ENCODE measurements around the gene ZFP82. TPM values are rescaled to one million over a fixed set of nuclear protein-coding genes. Genes with fewer than 3 reads are reported as not detected.

Gene ZFP82
- polyA plus RNA-seq, 1 donor (not counting 4 experiments of a cell fraction or from before 2014, with no cell fraction given), result 3.2 TPM

- Histone ChIP-seq H3K4me2 (ENCODE audit: control insufficient read depth, extremely low read depth, insufficient read depth, low read depth, low read length) (no peak overlapping the region), H3K27ac (ENCODE audit: control insufficient read depth, insufficient read depth, low read length) (no peak overlapping the region), H3K79me2 (ENCODE audit: control insufficient read depth, insufficient read depth, low read length) (no peaks in the 10 kb centered on the region), H3K9me1 (ENCODE audit: control insufficient read depth, extremely low read depth, insufficient read depth, low read length) (no peaks in the 10 kb centered on the region), H3K4me3 (ENCODE audit: control insufficient read depth in 2 of 3, extremely low read depth in 1 of 3, insufficient read depth in 2 of 3, low read depth in 1 of 3, low read length in 3 of 3) (no peak overlapping the region), H3K9ac (ENCODE audit: control insufficient read depth, extremely low read depth, insufficient read depth, low read length) (no peak overlapping the region), H4K20me1 (ENCODE audit: control insufficient read depth, extremely low read depth, insufficient read depth, low read length) (no peaks in the 10 kb centered on the region), H3K9me3 (ENCODE audit: control insufficient read depth, low read depth, low read length) (no peaks in the 10 kb centered on the region), H2AFZ (ENCODE audit: control insufficient read depth, low read length) (no peak overlapping the region), H3K36me3 (ENCODE audit: control insufficient read depth in 2 of 2, extremely low read depth in 1 of 2, insufficient read depth in 2 of 2, low read length in 2 of 2) (no peaks in the 10 kb centered on the region), H3K4me1 (ENCODE audit: control insufficient read depth, extremely low read depth, insufficient read depth, low read length) (no peaks in the 10 kb centered on the region), H3K27me3 (ENCODE audit: control insufficient read depth, extremely low read depth, insufficient read depth, low read length) (no peaks in the 10 kb centered on the region)
- FAIRE-seq, result no peak
- TF ChIP-seq EZH2 (IDR thresholded peaks at IDR 0.05; ENCODE audit: low read length), result no peak
- dilution Hi-C loops (cut with MboI; ENCODE audit: extremely low pct_ligation_motif_present, low sequenced_read_pairs), result no loop called here
- DNase-seq (ENCODE audit: low read depth, low spot score), result no peak
These were observed 38.4 kb upstream of the ZFP82 start for GRCh38 chr19:36456831-36457230.

GRCh38 chr19:36449059-36449670, 30.7 kb upstream of the ZFP82 start:
- Histone ChIP-seq H2AFZ (ENCODE audit: control insufficient read depth, low read length) (no peak overlapping the region), H3K9me1 (ENCODE audit: control insufficient read depth, extremely low read depth, insufficient read depth, low read length) (no peaks in the 10 kb centered on the region), H3K27ac (ENCODE audit: control insufficient read depth, insufficient read depth, low read length) (no peak overlapping the region), H4K20me1 (ENCODE audit: control insufficient read depth, extremely low read depth, insufficient read depth, low read length) (no peaks in the 10 kb centered on the region), H3K79me2 (ENCODE audit: control insufficient read depth, insufficient read depth, low read length) (no peaks in the 10 kb centered on the region), H3K27me3 (ENCODE audit: control insufficient read depth, extremely low read depth, insufficient read depth, low read length) (no peaks in the 10 kb centered on the region), H3K4me2 (ENCODE audit: control insufficient read depth, extremely low read depth, insufficient read depth, low read depth, low read length) (no peak overlapping the region), H3K9ac (ENCODE audit: control insufficient read depth, extremely low read depth, insufficient read depth, low read length) (no peak overlapping the region), H3K9me3 (ENCODE audit: control insufficient read depth, low read depth, low read length) (peaks cover 15% of the 10 kb centered on the region), H3K4me3 (ENCODE audit: control insufficient read depth in 2 of 3, extremely low read depth in 1 of 3, insufficient read depth in 2 of 3, low read depth in 1 of 3, low read length in 3 of 3) (no peak overlapping the region), H3K4me1 (ENCODE audit: control insufficient read depth, extremely low read depth, insufficient read depth, low read length) (no peaks in the 10 kb centered on the region), H3K36me3 (ENCODE audit: control insufficient read depth in 2 of 2, extremely low read depth in 1 of 2, insufficient read depth in 2 of 2, low read length in 2 of 2) (peaks cover 0 to 2% of the 10 kb centered on the region in 2 experiments)
- dilution Hi-C loops (cut with MboI; ENCODE audit: extremely low pct_ligation_motif_present, low sequenced_read_pairs), result no loop called here
- DNase-seq (ENCODE audit: low read depth, low spot score) (no peak), FAIRE-seq (no peak)
- TF ChIP-seq EZH2 (IDR thresholded peaks at IDR 0.05; ENCODE audit: low read length) (no peak), CTCF (optimal IDR thresholded peaks at IDR 0.05 in 1 of 3, IDR thresholded peaks at IDR 0.05 in 1 of 3, conservative IDR thresholded peaks at IDR 0.05 in 1 of 3; ENCODE audit: extremely low read depth in 1 of 3, insufficient read depth in 2 of 3, low read length in 3 of 3) (no peak)

- Histone ChIP-seq H4K20me1 (ENCODE audit: control insufficient read depth, extremely low read depth, insufficient read depth, low read length) (no peaks in the 10 kb centered on the region), H3K79me2 (ENCODE audit: control insufficient read depth, insufficient read depth, low read length) (no peaks in the 10 kb centered on the region), H3K9me3 (ENCODE audit: control insufficient read depth, low read depth, low read length) (no peaks in the 10 kb centered on the region), H3K9me1 (ENCODE audit: control insufficient read depth, extremely low read depth, insufficient read depth, low read length) (no peaks in the 10 kb centered on the region), H3K4me1 (ENCODE audit: control insufficient read depth, extremely low read depth, insufficient read depth, low read length) (no peaks in the 10 kb centered on the region), H3K36me3 (ENCODE audit: control insufficient read depth in 2 of 2, extremely low read depth in 1 of 2, insufficient read depth in 2 of 2, low read length in 2 of 2) (no peaks in the 10 kb centered on the region), H3K27me3 (ENCODE audit: control insufficient read depth, extremely low read depth, insufficient read depth, low read length) (no peaks in the 10 kb centered on the region), H3K9ac (ENCODE audit: control insufficient read depth, extremely low read depth, insufficient read depth, low read length) (no peak overlapping the region), H3K4me3 (ENCODE audit: control insufficient read depth in 2 of 3, extremely low read depth in 1 of 3, insufficient read depth in 2 of 3, low read depth in 1 of 3, low read length in 3 of 3) (no peak overlapping the region), H3K27ac (ENCODE audit: control insufficient read depth, insufficient read depth, low read length) (no peak overlapping the region), H3K4me2 (ENCODE audit: control insufficient read depth, extremely low read depth, insufficient read depth, low read depth, low read length) (no peak overlapping the region), H2AFZ (ENCODE audit: control insufficient read depth, low read length) (no peak overlapping the region)
- DNase-seq (ENCODE audit: low read depth, low spot score), result no peak
- FAIRE-seq, result no peak
- dilution Hi-C loops (cut with MboI; ENCODE audit: extremely low pct_ligation_motif_present, low sequenced_read_pairs), result no loop called here
- TF ChIP-seq EZH2 (IDR thresholded peaks at IDR 0.05; ENCODE audit: low read length) (no peak), CTCF (optimal IDR thresholded peaks at IDR 0.05 in 1 of 3, IDR thresholded peaks at IDR 0.05 in 1 of 3, conservative IDR thresholded peaks at IDR 0.05 in 1 of 3; ENCODE audit: extremely low read depth in 1 of 3, insufficient read depth in 2 of 3, low read length in 3 of 3) (no peak)
These were observed 22.9 kb upstream of the ZFP82 start for GRCh38 chr19:36441339-36441738.
